ENCODE data around the gene ZFP92. TPM values are rescaled to one million over a fixed set of nuclear protein-coding genes. Genes with fewer than 3 reads are reported as not detected.

ZFP92 gene
- total and polyA plus RNA-seq, 2 donors (not counting 3 experiments of a cell fraction or from before 2014, with no cell fraction given): 0.36 to 1.2 TPM

- H3K36me3 ChIP-seq (ENCODE audit: control insufficient read depth in 2 of 2, extremely low read depth in 1 of 2, insufficient read depth in 2 of 2, low read length in 2 of 2): no peaks in the 10 kb centered on the region
- no peaks in the 10 kb centered on the region for H3K9me1 ChIP-seq (replicated peaks; ENCODE audit: control insufficient read depth, extremely low read depth, insufficient read depth, low read length)
- H3K4me2 ChIP-seq (ENCODE audit: insufficient read depth, low read length): no peak overlapping the region
- ChIA-PET CTCF (no interaction called here), POLR2A (no interaction called here)
- dilution Hi-C loops (cut with MboI; ENCODE audit: extremely low pct_ligation_motif_present, low sequenced_read_pairs): no loop called here
- no peaks in the 10 kb centered on the region for H3K9me3 ChIP-seq (replicated peaks; ENCODE audit: control insufficient read depth, insufficient read depth, low read length)
- H3K27ac ChIP-seq (ENCODE audit: insufficient read depth, low read depth, low read length): no peak overlapping the region
- H3K4me1 ChIP-seq (ENCODE audit: control insufficient read depth, extremely low read depth, insufficient read depth, low read length): no peaks in the 10 kb centered on the region
- H3K4me3 ChIP-seq (replicated peaks in 1 of 3; ENCODE audit: insufficient read depth in 1 of 3, low read depth in 1 of 3, low read length in 3 of 3): no peak overlapping the region
- H2AFZ ChIP-seq (ENCODE audit: low read depth, low read length): no peak overlapping the region
- no peak for FAIRE-seq
- H4K20me1 ChIP-seq (replicated peaks; ENCODE audit: control insufficient read depth, extremely low read depth, insufficient read depth, low read length): no peaks in the 10 kb centered on the region
- BruUV-seq (replicated peaks): no TSS peak
- intact Hi-C loops (cut with micrococcal nuclease): no loop called here
- no peak overlapping the region for H3K9ac ChIP-seq (replicated peaks; ENCODE audit: extremely low read depth, insufficient read depth, low read length)
- TF ChIP-seq POLR2A (IDR thresholded peaks at IDR 0.05; ENCODE audit: low read depth, low read length): no peak
- no peak for TF ChIP-seq JUN (IDR thresholded peaks at IDR 0.05; ENCODE audit: borderline replicate concordance, insufficient read depth, insufficient read length, low read depth)
- no peak for TF ChIP-seq GATA2 (IDR thresholded peaks at IDR 0.05; ENCODE audit: insufficient read depth, insufficient read length, low read depth, low read length)
- no peak for TF ChIP-seq CTCF (IDR thresholded peaks at IDR 0.05; ENCODE audit: extremely low read depth in 1 of 2, insufficient read depth in 1 of 2, low read depth in 1 of 2, low read length in 2 of 2)
- no peak for TF ChIP-seq FOS (IDR thresholded peaks at IDR 0.05; ENCODE audit: borderline replicate concordance, insufficient read depth, low read length)
- TF ChIP-seq MAX (IDR thresholded peaks at IDR 0.05; ENCODE audit: insufficient read depth, insufficient read length): no peak
- TF ChIP-seq POLR2AphosphoS5 (IDR thresholded peaks at IDR 0.05; ENCODE audit: insufficient read depth, low read depth, low read length): no peak
- TF ChIP-seq EZH2 (IDR thresholded peaks at IDR 0.05; ENCODE audit: borderline replicate concordance, low read depth, low read length, severe bottlenecking): no peak
- TF ChIP-seq MYC (IDR thresholded peaks at IDR 0.05; ENCODE audit: low read depth, low read length): no peak
- H3K27me3 ChIP-seq (ENCODE audit: control insufficient read depth in 2 of 2, insufficient read depth in 2 of 2, low read length in 2 of 2): no peaks in the 10 kb centered on the region
- no peaks in the 10 kb centered on the region for H3K79me2 ChIP-seq (ENCODE audit: control insufficient read depth, insufficient read depth, low read length)
- no peak for DNase-seq (ENCODE audit: low read depth, low spot score)
Observed at GRCh38 chrX:153394612-153395011, 16.7 kb upstream of the ZFP92 start.

Measured in endothelial cell of umbilical vein (primary cell).